Gastrocnemius medialis (tissue), 4 donors: ENCODE results near the gene CD48.

Experiments used
- CTCF ChIP-seq, 5 experiments: fragments of 450-650 bp in 3 of 5; fragments of 200-600 bp in 2 of 5; sonication (generic) in 2 of 5; IDR thresholded peaks in 4 of 5; conservative IDR thresholded peaks in 1 of 5; 1 replicate in 4 of 5; 2 replicates in 1 of 5; pipeline ENCODE4 v1.5.1; 2016 to 2019; ENCODE audit warnings: antibody characterized with exemption in 5 of 5, mild to moderate bottlenecking in 3 of 5, moderate library complexity in 3 of 5
- POLR2A ChIP-seq, 2 donors: fragments of 450-650 bp; IDR thresholded peaks; one replicate each; pipeline ENCODE4 v1.6.1; 2017; ENCODE audit warnings: antibody characterized with exemption in 2 of 2, mild to moderate bottlenecking in 2 of 2, moderate library complexity in 2 of 2

GRCh38 chr1:160647329-160647720 lies 64.3 kb downstream of the CD48 start:
- TF ChIP-seq CTCF (IDR thresholded peaks at IDR 0.05 in 4 of 5, conservative IDR thresholded peaks at IDR 0.05 in 1 of 5), result no peak
- no peak for TF ChIP-seq POLR2A (IDR thresholded peaks at IDR 0.05)
